ENCODE data around the gene COP1. TPM values are rescaled to one million over a fixed set of nuclear protein-coding genes. Genes with fewer than 3 reads are reported as not detected.

Gene COP1
- total and polyA plus RNA-seq, 2 of the 13 experiments (the other 11 are each of a cell fraction or from before 2014, with no cell fraction given), result 20.5 to 51.3 TPM

DNA sequence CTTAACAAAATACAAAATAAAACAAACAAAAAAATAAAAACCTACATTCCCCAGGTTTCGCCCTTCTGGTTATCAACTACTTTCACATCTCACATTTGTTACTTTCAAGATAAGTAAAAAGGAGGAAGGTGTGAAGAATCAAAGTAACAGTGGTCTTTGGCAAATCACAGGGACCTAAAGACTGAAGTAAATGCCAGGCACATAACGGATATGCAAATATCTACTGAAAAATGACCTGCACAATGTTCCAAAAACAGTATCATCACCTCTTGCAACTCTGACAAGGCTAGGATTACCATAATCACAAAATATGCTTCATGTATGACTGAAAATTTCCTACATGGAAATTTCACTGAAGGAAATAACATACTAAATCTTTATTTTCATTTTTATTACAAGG, 29.3 kb downstream of the COP1 start:
- no peaks in the 10 kb centered on the region for H3K9me3 ChIP-seq (ENCODE audit: low read length)
- peaks cover 34% of the 10 kb centered on the region for H3K79me2 ChIP-seq (ENCODE audit: insufficient read depth, low read length)
- H2AFZ ChIP-seq (ENCODE audit: low read length), result no peak overlapping the region
- ChIA-PET POLR2A (no interaction called here), CTCF (ENCODE audit: low intra/inter-chr PET ratio, low total read pairs) (no interaction called here)
- peaks cover 3 to 34% of the 10 kb centered on the region in 2 experiments for H3K36me3 ChIP-seq (replicated peaks in 1 of 2; ENCODE audit: control insufficient read depth in 1 of 2, insufficient read depth in 2 of 2, low read length in 2 of 2)
- no TSS peak for BruUV-seq (replicated peaks)
- FAIRE-seq (no peak), DNase-seq (ENCODE audit: low spot score) (no peak), ATAC-seq (no peak)
- no peak overlapping the region for H3K9ac ChIP-seq (ENCODE audit: insufficient read depth, low read depth, low read length)
- H4K20me1 ChIP-seq (ENCODE audit: insufficient read depth, low read length), result no peaks in the 10 kb centered on the region
- H3K27ac ChIP-seq (ENCODE audit: extremely low read length, insufficient read depth, low read length), result no peak overlapping the region
- H3K4me3 ChIP-seq (replicated peaks in 1 of 3; ENCODE audit: insufficient read depth in 1 of 3, low read depth in 2 of 3, low read length in 3 of 3), result no peak overlapping the region
- no peak overlapping the region for H3K4me2 ChIP-seq (ENCODE audit: low read depth, low read length)
- WGBS (ENCODE audit: low lambda C conversion rate), result 95% methylated on average over 2 of the region's 2 CpGs
- in situ Hi-C loops (cut with HindIII; ENCODE audit: extremely low pct_ligation_motif_present, low pct_unique_long_range_greater_than_20kb) (no loop called here), intact Hi-C loops (cut with micrococcal nuclease; ENCODE audit: unreplicated experiment) (no loop called here)
- no peaks in the 10 kb centered on the region for H3K27me3 ChIP-seq (ENCODE audit: control insufficient read depth in 1 of 2, insufficient read depth in 2 of 2, low read length in 2 of 2)
- TF ChIP-seq, protein P1, sequence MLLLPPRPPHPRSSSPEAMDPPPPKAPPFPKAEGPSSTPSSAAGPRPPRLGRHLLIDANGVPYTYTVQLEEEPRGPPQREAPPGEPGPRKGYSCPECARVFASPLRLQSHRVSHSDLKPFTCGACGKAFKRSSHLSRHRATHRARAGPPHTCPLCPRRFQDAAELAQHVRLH (CRISPR knock-in tag; IDR thresholded peaks at IDR 0.05; ENCODE audit: borderline replicate concordance, low read depth), result no peak
- TF ChIP-seq CHD4 (IDR thresholded peaks at IDR 0.05; ENCODE audit: borderline replicate concordance, low read length), result no peak
- TF ChIP-seq SP2 (CRISPR knock-in tag; IDR thresholded peaks at IDR 0.05), result no peak
- TF ChIP-seq ZNF562 (CRISPR knock-in tag; IDR thresholded peaks at IDR 0.05; ENCODE audit: borderline replicate concordance), result no peak
- no peak for TF ChIP-seq PRMT3 (CRISPR knock-in tag; IDR thresholded peaks at IDR 0.05; ENCODE audit: borderline replicate concordance, low read depth)
- TF ChIP-seq, protein P2, sequence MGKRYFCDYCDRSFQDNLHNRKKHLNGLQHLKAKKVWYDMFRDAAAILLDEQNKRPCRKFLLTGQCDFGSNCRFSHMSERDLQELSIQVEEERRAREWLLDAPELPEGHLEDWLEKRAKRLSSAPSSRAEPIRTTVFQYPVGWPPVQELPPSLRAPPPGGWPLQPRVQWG (CRISPR knock-in tag; IDR thresholded peaks at IDR 0.05; ENCODE audit: borderline replicate concordance, low read depth), result no peak
- TF ChIP-seq CEBPG (CRISPR knock-in tag; IDR thresholded peaks at IDR 0.05), result no peak
- TF ChIP-seq KAT8 (CRISPR knock-in tag; IDR thresholded peaks at IDR 0.05), result no peak
- TF ChIP-seq, protein P3, sequence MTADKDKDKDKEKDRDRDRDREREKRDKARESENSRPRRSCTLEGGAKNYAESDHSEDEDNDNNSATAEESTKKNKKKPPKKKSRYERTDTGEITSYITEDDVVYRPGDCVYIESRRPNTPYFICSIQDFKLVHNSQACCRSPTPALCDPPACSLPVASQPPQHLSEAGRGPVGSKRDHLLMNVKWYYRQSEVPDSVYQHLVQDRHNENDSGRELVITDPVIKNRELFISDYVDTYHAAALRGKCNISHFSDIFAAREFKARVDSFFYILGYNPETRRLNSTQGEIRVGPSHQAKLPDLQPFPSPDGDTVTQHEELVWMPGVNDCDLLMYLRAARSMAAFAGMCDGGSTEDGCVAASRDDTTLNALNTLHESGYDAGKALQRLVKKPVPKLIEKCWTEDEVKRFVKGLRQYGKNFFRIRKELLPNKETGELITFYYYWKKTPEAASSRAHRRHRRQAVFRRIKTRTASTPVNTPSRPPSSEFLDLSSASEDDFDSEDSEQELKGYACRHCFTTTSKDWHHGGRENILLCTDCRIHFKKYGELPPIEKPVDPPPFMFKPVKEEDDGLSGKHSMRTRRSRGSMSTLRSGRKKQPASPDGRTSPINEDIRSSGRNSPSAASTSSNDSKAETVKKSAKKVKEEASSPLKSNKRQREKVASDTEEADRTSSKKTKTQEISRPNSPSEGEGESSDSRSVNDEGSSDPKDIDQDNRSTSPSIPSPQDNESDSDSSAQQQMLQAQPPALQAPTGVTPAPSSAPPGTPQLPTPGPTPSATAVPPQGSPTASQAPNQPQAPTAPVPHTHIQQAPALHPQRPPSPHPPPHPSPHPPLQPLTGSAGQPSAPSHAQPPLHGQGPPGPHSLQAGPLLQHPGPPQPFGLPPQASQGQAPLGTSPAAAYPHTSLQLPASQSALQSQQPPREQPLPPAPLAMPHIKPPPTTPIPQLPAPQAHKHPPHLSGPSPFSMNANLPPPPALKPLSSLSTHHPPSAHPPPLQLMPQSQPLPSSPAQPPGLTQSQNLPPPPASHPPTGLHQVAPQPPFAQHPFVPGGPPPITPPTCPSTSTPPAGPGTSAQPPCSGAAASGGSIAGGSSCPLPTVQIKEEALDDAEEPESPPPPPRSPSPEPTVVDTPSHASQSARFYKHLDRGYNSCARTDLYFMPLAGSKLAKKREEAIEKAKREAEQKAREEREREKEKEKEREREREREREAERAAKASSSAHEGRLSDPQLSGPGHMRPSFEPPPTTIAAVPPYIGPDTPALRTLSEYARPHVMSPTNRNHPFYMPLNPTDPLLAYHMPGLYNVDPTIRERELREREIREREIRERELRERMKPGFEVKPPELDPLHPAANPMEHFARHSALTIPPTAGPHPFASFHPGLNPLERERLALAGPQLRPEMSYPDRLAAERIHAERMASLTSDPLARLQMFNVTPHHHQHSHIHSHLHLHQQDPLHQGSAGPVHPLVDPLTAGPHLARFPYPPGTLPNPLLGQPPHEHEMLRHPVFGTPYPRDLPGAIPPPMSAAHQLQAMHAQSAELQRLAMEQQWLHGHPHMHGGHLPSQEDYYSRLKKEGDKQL (CRISPR knock-in tag; IDR thresholded peaks at IDR 0.05; ENCODE audit: low read depth), result no peak
- TF ChIP-seq ZEB1 (IDR thresholded peaks at IDR 0.05; ENCODE audit: insufficient replicate concordance, low read depth), result no peak
- TF ChIP-seq ZNF556 (CRISPR knock-in tag; IDR thresholded peaks at IDR 0.05; ENCODE audit: borderline replicate concordance), result no peak
- no peaks in the 10 kb centered on the region for H3K4me1 ChIP-seq (ENCODE audit: insufficient read depth, low read length)

Data from HepG2 (cell line).